HG03469 (cell line): ENCODE data around the gene DDI2.

Experiments
- ATAC-seq: cut with Tn5 transposase; IDR thresholded peaks from one replicate; pipeline ENCODE4 v1.9.1; 2021; ENCODE audit warnings: mild to moderate bottlenecking, moderate library complexity, moderate number of reproducible peaks; ENCODE audit not compliant: unreplicated experiment

Gene DDI2

DNA sequence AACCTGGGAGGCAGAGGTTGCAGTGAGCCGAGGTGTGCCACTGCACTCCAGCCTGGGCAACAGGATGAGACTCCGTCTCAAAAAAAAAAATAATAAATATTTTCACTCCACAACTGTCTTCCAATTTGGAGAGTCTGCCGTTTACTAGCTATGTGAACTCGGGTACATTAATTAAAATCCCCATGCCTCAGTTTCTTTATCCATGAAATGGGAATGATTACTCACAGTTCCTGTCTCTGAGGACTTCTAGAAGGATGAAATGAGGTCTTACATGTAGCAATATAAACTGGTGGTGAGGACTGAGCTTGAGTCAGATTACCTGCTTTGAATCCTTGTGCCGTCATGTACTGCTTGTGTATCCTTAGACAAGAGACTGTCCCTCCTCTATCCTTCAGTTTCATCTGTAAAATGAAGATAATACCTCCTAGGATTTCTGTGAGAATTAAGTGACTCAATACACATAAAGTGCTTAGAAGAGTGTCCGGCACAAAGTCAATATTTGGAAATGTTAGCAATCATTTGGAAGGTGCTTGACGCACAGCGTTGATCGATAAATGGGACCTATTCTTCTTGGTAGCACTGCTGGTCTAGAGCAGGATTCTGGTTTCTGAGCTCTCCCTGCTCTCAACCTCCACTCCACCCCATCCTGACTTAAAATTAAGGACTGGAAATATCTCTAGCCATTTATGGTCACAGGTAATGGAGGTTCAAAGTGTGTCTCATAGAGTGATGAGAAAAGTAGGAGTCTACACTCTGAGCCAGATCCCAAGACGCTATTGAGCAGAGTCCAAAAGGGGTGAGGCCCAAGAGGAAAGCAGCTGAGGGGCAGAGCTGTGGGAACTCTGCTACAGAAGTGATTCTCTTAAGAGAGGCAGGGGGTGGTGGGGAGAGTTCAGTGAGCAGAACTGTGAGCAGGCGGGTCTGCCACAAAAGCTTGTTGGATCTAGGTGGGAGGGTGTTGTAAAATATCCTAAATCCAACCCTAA lies 11.6 kb upstream of the DDI2 start:
- ATAC-seq: no peak

- ATAC-seq: no peak
Observed at GRCh38 chr1:15609631-15610030, 7.6 kb upstream of the DDI2 start.

DNA sequence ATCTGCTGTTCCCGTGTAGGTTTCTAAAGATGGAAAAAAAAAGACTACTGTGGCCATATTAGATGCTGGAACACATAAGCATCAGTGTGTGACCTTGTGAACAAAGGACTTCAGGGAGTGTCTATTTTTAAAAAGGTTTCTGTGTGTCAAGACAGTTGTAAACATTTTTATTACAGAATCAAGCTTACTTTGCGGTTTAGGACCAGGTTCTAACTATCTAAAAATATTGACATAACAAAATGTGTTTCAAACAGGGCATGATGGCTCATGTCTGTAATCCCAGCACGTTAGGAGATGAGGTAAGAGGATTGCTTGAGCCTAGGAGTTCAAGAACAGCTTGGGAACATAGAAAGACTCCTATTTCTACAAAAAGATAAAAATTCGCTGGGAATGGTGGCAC lies 7.1 kb upstream of the DDI2 start:
- no peak for ATAC-seq

DNA sequence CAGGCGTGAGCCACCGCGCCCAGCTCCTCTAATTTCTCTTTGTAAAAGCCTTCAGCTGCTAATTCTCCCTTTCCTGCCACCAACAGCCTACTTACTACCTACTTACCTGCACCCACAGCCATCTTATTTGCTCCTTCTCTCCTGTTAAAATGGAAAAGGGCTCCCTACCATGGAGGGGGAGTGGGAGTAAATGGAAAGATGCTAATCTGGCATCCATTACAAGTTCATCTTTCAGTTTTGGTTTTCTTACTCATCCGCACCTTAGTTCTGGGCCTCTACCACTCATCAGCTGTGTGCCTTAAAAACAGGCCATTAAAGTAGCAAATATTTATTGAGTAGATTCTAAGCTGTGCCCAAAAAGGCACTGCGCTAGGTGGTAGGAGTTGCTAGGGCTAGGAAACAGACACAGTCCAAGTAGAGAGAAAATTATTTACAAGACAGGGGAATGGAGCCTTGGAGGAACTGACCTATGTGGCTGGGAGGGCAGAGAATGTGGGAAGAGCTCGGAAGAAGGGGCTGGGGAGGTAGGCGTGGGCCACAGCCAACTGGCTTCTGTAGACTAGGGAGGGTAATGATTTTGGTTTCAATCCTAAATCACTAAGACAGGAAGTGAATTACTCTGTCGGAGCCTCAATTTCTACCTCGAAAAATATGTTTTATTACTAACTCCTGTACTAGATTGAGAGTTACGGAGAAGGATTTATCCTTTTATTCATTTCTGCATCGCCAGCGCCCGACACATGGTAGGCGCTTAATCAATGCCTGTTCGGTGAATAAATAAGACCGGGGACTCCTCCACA lies 685 bp upstream of the DDI2 start:
- no peak for ATAC-seq

DNA sequence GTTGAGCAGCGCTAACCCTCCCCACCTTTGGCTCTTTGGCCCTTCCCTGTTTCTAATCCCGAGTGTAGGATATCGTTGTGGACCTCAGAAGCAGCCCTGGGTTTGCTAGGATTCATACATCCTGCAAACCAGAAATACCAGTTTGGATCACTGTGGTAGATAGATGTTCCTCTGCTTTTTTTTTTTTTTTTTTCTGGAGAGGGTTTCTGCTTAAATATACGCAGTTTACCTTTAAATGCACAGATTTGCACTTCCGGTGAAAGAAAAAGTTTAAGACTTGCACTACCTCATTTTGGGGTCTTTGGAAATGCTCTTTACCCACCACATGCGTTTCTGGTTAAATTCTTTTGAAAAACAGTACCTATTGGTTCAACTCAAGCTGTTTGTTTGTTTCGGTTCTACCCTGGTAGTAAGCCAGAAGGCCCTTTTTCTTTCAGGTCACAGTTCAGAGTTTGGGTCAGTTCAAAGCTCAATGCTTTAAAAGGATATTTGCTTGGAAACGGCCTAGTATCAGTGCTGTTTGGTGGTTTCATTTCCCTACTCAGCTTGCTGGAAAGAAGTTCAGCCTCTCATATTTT lies 908 bp downstream of the DDI2 start:
- ATAC-seq: no peak

- no peak for ATAC-seq
Observed at GRCh38 chr1:15618655-15619525, 1.6 kb downstream of the DDI2 start.

GRCh38 chr1:15620155-15620545 lies 2.9 kb downstream of the DDI2 start:
- ATAC-seq: no peak

- no peak for ATAC-seq
Observed at GRCh38 chr1:15620902-15621682, 3.8 kb downstream of the DDI2 start.

GRCh38 chr1:15621975-15622374 lies 4.7 kb downstream of the DDI2 start:
- no peak for ATAC-seq

GRCh38 chr1:15622712-15623373 lies 5.6 kb downstream of the DDI2 start:
- ATAC-seq: no peak

GRCh38 chr1:15623435-15623834 lies 6.2 kb downstream of the DDI2 start:
- no peak for ATAC-seq

DNA sequence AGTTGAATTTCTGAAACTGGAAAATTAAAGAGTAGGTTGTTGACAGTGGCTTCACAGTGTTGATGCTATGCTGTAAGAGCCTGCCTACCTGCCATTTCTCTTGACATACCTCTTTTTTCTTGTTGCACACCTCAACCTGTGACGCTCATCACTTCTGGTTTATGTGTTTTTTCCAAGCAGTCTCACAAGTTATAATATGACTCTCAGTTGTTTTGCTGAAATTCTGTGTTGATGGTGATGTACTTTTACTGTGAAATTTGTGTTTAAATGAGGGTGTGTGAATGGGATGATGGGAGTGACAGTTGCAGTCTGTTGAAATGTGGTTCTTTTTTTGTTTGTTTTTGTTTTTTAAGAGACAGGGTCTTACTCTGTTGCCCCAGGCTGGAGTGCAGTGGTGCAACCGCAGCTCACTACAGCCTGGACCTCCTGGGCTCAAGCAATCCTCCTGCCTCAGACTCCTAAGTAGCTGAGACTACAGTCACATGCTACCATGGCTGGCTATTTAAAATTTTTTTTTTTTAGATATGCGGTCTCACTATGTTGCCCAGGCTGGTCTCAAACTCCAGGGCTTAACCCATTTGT lies 7.0 kb downstream of the DDI2 start:
- no peak for ATAC-seq

- ATAC-seq: no peak
Observed at GRCh38 chr1:15625056-15625917, 8.0 kb downstream of the DDI2 start.

- ATAC-seq: no peak
Observed at GRCh38 chr1:15626269-15626950, 9.2 kb downstream of the DDI2 start.

DNA sequence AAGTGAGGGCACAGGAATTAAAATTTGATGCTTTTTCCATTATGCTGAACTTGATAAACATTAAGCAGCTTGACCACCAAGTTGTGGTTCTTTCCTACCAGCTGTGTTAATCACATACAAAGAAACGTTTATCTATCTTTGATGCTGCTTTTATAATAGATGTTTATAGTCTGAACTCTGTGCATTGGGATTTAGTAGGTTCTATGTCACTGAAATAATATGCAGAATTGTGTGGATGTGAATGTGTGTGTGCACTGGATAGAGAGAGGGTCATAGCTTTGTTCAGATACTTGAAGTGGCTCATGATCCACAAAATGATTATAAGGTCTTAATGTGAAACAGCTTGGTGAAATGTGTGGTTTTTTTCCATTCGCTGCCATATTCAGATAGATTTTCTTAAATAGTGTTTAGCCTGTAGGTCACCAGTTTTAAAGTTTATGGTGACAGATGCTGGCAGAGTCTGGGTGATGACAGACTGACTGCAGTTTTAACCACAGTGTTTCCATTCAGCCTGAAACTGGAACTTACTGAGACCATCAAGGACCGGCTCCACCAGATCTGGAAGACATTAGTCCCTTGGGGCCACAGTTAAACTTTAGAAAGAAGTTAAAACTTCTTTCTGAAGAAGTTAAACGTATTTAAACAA lies 10.2 kb downstream of the DDI2 start:
- ATAC-seq: peak; percentile 64

DNA sequence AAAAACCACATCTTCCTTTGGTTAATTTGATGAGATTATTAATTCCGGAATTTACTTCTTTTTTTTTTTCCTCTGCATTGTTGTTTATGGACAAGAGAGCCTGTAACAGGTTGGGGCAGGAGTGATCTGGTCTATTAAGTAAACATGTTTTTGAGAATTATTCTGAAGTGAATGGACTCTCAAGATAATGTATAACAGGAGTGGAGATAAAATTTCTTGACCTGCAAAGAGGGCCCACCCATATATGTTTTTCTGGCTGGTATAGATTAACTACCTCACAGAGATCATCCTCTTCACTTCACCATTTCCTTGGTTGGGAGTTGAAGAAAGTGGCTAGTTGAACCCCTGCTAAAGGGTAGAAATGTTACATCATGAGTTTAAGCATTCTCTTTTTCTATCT lies 10.7 kb downstream of the DDI2 start:
- ATAC-seq: no peak
